D721Med (cell line): ENCODE data around the gene MICAL3.

Source experiments
- DNase-seq: peaks from one replicate; pipeline ENCODE4 v3.0.0; 2011; ENCODE audit warnings: low spot score; ENCODE audit not compliant: insufficient read length
- FAIRE-seq: peaks from 2 replicates; lab custom pipeline; 2011; peaks lifted over from hg19 to GRCh38; lab: Jason Lieb, UNC
- CTCF ChIP-seq: IDR thresholded peaks from 2 replicates; pipeline ENCODE4 v1.5.1; 2012; ENCODE audit warnings: mild to moderate bottlenecking, control low read depth; ENCODE audit not compliant: insufficient read depth; ENCODE audit errors: missing control alignments

Gene MICAL3

DNA sequence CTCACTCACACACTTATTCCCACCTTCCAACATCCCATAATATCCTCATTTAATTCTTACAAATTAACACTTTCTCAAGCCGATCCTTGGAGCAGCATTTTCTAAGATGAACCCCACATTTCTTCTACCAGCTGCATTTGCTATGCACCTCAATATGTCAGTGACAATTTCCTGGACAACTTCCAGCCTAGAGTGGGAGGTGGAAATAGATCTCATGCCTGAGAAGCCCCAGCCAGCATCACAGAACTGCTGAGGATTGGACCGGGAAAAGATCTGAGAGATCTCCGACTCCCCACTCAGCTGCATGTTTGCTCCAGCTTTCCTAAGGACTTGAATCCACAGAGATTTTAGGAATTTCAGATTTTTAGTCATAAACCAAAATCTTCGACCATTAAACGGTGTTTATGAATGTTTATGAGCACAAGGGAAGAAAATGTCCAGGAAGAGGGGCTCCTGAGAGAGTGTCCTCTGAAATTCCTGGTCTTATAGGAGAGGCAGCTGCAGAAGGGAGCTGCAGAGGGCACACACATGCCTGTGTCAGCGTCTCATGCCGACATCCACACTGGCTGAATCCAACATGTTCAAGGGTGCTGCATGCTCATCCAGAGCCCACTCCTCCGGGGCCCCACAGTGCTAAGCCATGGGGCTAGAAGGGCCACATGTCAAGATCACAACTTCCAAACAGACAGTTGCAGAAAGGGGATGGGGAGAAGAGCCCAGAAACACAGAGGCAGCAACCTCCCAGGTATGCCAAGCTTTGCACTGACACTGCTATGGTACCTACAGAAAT is 68.6 kb downstream of the MICAL3 start:
- no peak for TF ChIP-seq CTCF
- no peak for DNase-seq
- FAIRE-seq: no peak

- no peak for TF ChIP-seq CTCF
- FAIRE-seq (no peak), DNase-seq (no peak)
Observed at GRCh38 chr22:17954860-17955587, 69.3 kb downstream of the MICAL3 start.

DNA sequence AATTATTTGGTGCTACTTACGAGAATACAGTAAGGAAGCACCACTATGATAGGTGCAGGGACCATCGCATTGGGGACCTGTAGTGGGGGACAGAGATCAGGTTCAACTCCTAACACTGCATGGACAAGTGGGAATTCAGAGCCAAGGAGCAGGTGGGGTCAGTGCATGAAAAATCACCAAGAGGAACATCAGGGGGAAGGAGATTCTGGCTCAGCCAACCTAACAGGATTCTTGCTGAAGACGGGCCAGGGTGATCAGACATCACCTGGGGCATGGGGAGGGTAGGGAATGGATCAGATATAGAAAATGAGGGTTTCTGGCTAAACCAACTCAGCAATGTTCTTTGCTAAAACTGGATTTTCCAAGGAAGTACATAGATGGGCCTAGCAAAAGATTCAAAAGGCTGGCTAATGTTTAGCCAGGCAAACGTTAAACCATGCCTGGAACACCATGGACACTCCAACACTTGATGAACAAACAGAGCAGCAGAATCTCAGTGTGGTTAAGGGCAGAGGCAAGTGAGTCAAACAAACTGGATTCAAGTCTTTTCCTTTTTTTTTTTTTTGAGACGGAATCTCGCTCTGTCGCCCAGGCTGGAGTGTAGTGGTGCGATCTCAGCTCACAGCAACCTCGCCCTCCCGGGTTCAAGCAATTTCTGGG is 70.0 kb downstream of the MICAL3 start:
- no peak for FAIRE-seq
- TF ChIP-seq CTCF: no peak
- DNase-seq: no peak

DNA sequence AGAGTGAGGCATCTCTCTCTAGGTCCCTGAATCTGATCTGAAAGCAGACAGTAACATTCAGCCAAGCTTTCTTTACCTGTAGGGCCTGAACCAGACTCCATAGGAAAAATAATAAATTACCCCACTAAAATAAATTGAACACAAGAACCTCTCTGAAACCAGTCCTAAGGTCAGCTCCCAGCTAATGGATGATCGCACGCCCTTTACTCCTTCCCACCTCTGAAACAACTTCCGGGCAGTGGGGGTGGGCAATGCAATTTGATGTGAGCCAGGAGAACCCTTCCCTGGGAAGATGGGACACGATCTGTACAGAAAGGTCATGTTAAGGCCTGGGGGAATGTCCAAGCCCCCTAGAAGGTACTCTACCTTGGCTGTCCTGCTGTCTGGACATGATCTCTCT is 71.2 kb downstream of the MICAL3 start:
- DNase-seq (no peak), FAIRE-seq (no peak)
- TF ChIP-seq CTCF: no peak

GRCh38 chr22:17952273-17952801 is 72.0 kb downstream of the MICAL3 start:
- no peak for TF ChIP-seq CTCF
- DNase-seq: no peak
- no peak for FAIRE-seq

- no peak for DNase-seq
- FAIRE-seq: no peak
- no peak for TF ChIP-seq CTCF
Observed at GRCh38 chr22:17951315-17951714, 73.0 kb downstream of the MICAL3 start.
